VCaP (cell line): Measurements from ENCODE around the gene DSTYK.
"Not testable (repeated sequence)": the region's sequence is repeated elsewhere in the genome, so short reads cannot be mapped to it uniquely, and the experiment has no call there.

Experiments
- H3K27ac ChIP-seq: fragments of 450-650 bp; 2 replicates; pipeline ENCODE4 v1.5.1; 2017
- CTCF ChIP-seq: fragments of 450-650 bp; conservative IDR thresholded peaks from 2 replicates; pipeline ENCODE4 v1.5.1; 2017; ENCODE audit warnings: mild to moderate bottlenecking, moderate library complexity

The DSTYK gene

DNA sequence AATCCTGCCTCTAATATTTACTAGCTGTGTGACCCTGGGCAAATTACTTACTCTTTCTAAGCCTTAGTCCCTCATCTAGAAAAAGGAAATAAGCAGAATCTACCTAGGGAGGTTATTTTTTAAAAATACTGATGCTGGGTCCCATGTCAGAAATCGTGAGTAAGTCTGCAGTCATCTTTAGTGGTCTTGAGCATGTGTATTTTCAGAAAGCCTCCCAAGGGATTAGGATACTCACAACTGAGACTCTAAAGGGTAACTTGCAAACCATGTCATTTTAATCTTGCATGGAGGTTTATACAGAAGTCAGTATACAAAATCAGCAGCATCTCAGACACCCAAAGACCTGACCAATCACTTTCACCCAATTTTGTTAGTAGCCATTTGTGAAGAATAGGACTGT, 43.2 kb downstream of the DSTYK start:
- no peak overlapping the region for H3K27ac ChIP-seq
- no peak for TF ChIP-seq CTCF

DNA sequence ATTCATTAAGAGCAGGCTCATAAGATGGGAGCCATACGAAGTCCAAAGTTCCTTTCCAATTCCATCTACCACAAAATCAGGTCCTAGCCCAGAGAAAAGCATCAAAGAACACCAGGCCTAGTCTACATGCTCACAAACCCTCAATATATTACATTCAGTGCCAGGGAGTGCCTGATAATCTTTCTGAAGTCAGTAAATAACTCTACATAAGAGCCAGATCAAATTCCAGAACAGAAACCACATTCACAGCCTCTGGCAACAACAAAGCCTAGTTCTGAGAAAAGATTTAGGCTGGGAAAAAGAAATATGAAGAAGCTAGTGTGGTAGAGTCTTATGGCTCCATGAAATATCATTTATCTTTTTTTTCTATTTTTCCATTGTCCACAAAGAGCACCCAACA, 49.2 kb downstream of the DSTYK start:
- H3K27ac ChIP-seq, result no peak overlapping the region
- no peak for TF ChIP-seq CTCF

- no peak overlapping the region for H3K27ac ChIP-seq
- TF ChIP-seq CTCF, result no peak
These were observed 50.4 kb downstream of the DSTYK start for GRCh38 chr1:205161076-205161475.

DNA sequence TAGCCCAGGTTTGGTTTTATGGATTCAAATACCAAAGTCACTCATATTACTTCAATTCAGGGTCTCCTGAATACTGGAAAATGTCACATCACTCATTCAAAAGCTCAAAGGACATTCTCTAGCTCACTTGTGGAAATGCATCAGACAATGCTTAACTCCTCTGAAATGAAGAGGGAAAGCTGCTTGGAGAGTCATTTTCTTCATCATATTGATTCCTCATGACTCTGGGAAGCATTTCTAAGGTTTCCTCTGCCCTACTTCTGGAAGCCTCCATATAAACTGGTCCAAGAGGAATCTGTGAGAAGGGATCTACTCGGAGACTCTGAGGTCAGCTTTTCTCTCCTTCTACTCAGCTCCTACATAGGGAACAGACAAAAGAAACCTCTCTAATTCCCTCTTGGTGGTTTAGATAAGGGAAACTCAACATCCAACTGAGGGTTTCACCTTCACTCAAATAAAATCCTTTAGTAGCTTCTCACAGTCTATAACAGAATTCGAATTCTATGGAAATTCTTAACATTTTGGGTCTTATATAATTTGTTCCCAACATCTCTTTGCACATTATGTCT, 53.4 kb downstream of the DSTYK start:
- H3K27ac ChIP-seq, result no peak overlapping the region
- TF ChIP-seq CTCF, result no peak

- H3K27ac ChIP-seq, result not testable (repeated sequence)
These were observed 55.7 kb downstream of the DSTYK start for GRCh38 chr1:205155665-205156377.

DNA sequence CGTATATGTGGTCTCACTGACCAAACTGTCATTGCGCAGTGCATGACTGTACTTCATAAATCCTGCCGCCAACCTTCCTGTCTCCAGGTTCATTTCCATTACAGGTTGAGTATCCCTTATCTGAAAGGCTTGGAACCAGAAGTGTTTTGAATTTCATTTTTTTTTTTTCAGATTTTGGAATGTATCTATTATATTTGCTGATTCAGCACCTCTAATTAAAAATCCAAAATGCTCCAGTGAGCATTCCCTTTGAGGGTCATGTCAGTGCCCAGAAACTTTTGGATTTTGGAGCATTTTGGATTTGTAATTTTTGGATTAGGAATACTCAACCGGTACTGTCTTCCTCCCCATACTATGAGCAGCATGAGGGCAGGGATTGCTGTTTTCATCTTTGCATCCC, 59.0 kb downstream of the DSTYK start:
- no peak overlapping the region for H3K27ac ChIP-seq
- no peak for TF ChIP-seq CTCF

GRCh38 chr1:205150651-205151428, 60.7 kb downstream of the DSTYK start:
- no peak for TF ChIP-seq CTCF
- no peak overlapping the region for H3K27ac ChIP-seq
